Breast epithelium (tissue), 3 donors: ENCODE measurements around the gene SHISA6.

Experiments used
- POLR2A ChIP-seq: fragments of 450-650 bp; IDR thresholded peaks from one replicate; pipeline ENCODE4 v1.6.1; 2016; ENCODE audit warnings: antibody characterized with exemption, mild to moderate bottlenecking, moderate library complexity
- POLR2AphosphoS5 ChIP-seq, 3 donors: sonication (generic); formaldehyde crosslinking; IDR thresholded peaks; one replicate each; pipeline ENCODE4 v1.6.1; 2017; ENCODE audit warnings: antibody characterized with exemption in 3 of 3
- TF ChIP-seq, protein P1 (sequence below), 3 donors: fragments of 450-650 bp; IDR thresholded peaks; one replicate each; pipeline ENCODE4 v1.5.1; 2016 to 2017; ENCODE audit warnings: antibody characterized with exemption in 3 of 3, mild to moderate bottlenecking in 3 of 3, moderate library complexity in 3 of 3

DNA sequence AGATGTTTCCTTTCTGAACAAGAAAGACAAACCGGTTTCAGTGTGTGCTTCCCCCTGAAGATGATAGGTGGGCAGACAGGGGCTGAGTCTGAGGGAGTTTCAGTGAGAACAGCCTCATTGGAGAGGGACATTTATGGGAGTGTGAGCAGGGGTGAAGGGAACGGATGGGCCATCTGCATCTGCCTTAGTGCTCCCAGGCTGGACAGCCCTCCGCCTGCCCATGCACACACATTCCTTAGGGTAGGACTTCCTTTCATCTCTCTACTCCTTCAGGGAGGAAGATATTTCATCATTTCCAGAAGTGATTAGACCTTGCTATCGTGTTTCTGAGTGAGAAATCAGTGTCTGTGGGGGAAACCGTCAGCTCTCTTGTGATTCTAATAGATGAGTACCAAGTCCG is 3.8 kb downstream of the SHISA6 start:
- TF ChIP-seq, protein P1, sequence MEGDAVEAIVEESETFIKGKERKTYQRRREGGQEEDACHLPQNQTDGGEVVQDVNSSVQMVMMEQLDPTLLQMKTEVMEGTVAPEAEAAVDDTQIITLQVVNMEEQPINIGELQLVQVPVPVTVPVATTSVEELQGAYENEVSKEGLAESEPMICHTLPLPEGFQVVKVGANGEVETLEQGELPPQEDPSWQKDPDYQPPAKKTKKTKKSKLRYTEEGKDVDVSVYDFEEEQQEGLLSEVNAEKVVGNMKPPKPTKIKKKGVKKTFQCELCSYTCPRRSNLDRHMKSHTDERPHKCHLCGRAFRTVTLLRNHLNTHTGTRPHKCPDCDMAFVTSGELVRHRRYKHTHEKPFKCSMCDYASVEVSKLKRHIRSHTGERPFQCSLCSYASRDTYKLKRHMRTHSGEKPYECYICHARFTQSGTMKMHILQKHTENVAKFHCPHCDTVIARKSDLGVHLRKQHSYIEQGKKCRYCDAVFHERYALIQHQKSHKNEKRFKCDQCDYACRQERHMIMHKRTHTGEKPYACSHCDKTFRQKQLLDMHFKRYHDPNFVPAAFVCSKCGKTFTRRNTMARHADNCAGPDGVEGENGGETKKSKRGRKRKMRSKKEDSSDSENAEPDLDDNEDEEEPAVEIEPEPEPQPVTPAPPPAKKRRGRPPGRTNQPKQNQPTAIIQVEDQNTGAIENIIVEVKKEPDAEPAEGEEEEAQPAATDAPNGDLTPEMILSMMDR (IDR thresholded peaks at IDR 0.05), result no peak
- TF ChIP-seq POLR2A (no peak), POLR2AphosphoS5 (IDR thresholded peaks at IDR 0.05) (no peak)
